Panc1 (cell line): ENCODE results near the gene IL36G.

Experiments used
- CTCF ChIP-seq: fragments of 450-650 bp; IDR thresholded peaks from 2 replicates; pipeline ENCODE4 v1.5.1; 2017; ENCODE audit warnings: mild to moderate bottlenecking
- POLR2AphosphoS5 ChIP-seq: IDR thresholded peaks from 2 replicates; pipeline ENCODE4 v1.6.1; 2012; ENCODE audit warnings: mild to moderate bottlenecking, low read depth, low read length, moderate library complexity
- REST ChIP-seq, 2 experiments: IDR thresholded peaks; 2 replicates each; pipeline ENCODE4 v1.6.1; 2011 to 2012; ENCODE audit warnings: low read depth in 2 of 2, control low read depth in 1 of 2, low read length in 1 of 2, mild to moderate bottlenecking in 1 of 2, moderate library complexity in 1 of 2; ENCODE audit not compliant: insufficient read depth in 1 of 2
- SIN3A ChIP-seq: IDR thresholded peaks from 2 replicates; pipeline ENCODE4 v1.6.1; 2012; ENCODE audit warnings: low read depth, mild to moderate bottlenecking, low read length, moderate library complexity, borderline replicate concordance; ENCODE audit not compliant: insufficient read depth
- TCF7L2 ChIP-seq: IDR thresholded peaks from 2 replicates; pipeline ENCODE4 v1.6.1; 2011; ENCODE audit warnings: mild to moderate bottlenecking, low read depth, low read length, inconsistent platforms

DNA sequence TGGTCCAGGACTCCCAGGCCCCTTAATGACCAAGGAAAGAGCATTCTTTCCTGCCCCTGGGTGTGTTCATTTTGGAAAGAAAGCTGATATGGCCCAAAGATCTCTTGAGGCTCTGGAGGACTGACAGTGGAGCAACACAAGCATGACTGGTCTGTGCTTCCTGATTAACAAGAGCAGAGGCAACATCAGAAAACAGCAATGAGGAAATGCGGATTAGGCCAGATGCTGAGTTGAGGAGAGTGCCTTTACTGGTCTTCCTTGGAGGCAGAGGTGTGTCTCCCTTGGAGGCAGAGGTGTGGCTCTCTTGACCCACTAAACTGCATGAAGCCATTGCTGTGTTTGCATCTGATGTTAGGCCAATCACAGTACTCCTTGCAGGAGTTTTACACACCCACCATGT, 54.9 kb downstream of the IL36G start:
- TF ChIP-seq CTCF, result no peak
- TF ChIP-seq POLR2AphosphoS5, result no peak
- TF ChIP-seq SIN3A, result no peak
- no peak for TF ChIP-seq REST (IDR thresholded peaks at IDR 0.05; ENCODE audit: insufficient read depth in 1 of 2, low read depth in 2 of 2, low read length in 1 of 2)
- TF ChIP-seq TCF7L2, result no peak
